PC-9 (cell line): Measurements from ENCODE around the gene SMOC2. TPM values are rescaled to one million over a fixed set of nuclear protein-coding genes. Genes with fewer than 3 reads are reported as not detected.

Source experiments
- BruUV-seq: library from RNA; stranded (reverse); fragments of 400-500 nt; replicated peaks from 2 replicates; lab custom pipeline; 2021; lab: Mats Ljungman, UMichigan
- CTCF ChIA-PET: fragments of 300-600 bp; sonication (Branson Sonifier 250); formaldehyde crosslinking; loops from one replicate; lab custom pipeline; 2022; ENCODE audit warnings: antibody characterized with exemption; lab: Charles Lee
- POLR2A ChIA-PET: fragments of 300-600 bp; sonication (Branson Sonifier 250); formaldehyde crosslinking; loops from one replicate; lab custom pipeline; 2022; ENCODE audit warnings: antibody characterized with exemption; ENCODE audit not compliant: unreplicated experiment; lab: Charles Lee
- DNase-seq, 2 experiments: peaks; one replicate each; pipeline versions ENCODE4 v3.0.0 to v3.0.0-alpha.2; 2015 to 2022; ENCODE audit warnings: mixed read lengths in 1 of 2
- H2AFZ ChIP-seq: fragments of 200-600 bp; sonication (generic); 2 replicates; pipeline ENCODE4 v1.8.1; 2017; ENCODE audit warnings: antibody characterized with exemption
- H3F3A ChIP-seq: fragments of 200-600 bp; sonication (generic); 2 replicates; pipeline ENCODE4 v1.8.1; 2017; ENCODE audit warnings: antibody characterized with exemption, mild to moderate bottlenecking, low read depth; ENCODE audit not compliant: insufficient read depth
- H3K27ac ChIP-seq: fragments of 200-600 bp; sonication (generic); 2 replicates; pipeline ENCODE4 v1.6.1; 2016; ENCODE audit warnings: mixed run types
- H3K27me3 ChIP-seq: fragments of 200-600 bp; sonication (generic); 2 replicates; pipeline ENCODE4 v1.6.1; 2016; ENCODE audit warnings: low read depth, mixed run types; ENCODE audit not compliant: insufficient read depth
- H3K36me3 ChIP-seq: fragments of 200-600 bp; sonication (generic); 2 replicates; pipeline ENCODE4 v1.6.1; 2016; ENCODE audit warnings: low read depth, mixed run types
- H3K4me1 ChIP-seq: fragments of 200-600 bp; sonication (generic); replicated peaks from 2 replicates; pipeline ENCODE4 v1.6.1; 2016; ENCODE audit warnings: mixed run types; ENCODE audit not compliant: insufficient read depth
- H3K4me2 ChIP-seq: fragments of 200-600 bp; sonication (generic); 2 replicates; pipeline ENCODE4 v1.6.1; 2017; ENCODE audit warnings: mixed run types
- H3K4me3 ChIP-seq: fragments of 200-600 bp; sonication (generic); 2 replicates; pipeline ENCODE4 v1.6.1; 2016; ENCODE audit warnings: mixed run types
- H3K79me2 ChIP-seq: fragments of 200-600 bp; sonication (generic); 2 replicates; pipeline ENCODE4 v1.6.1; 2017; ENCODE audit warnings: low read depth, mixed run types
- H3K9me2 ChIP-seq: fragments of 200-600 bp; sonication (generic); 2 replicates; pipeline ENCODE4 v1.8.1; 2017; ENCODE audit warnings: mild to moderate bottlenecking; ENCODE audit not compliant: insufficient read depth
- H3K9me3 ChIP-seq: fragments of 200-600 bp; sonication (generic); 2 replicates; pipeline ENCODE4 v1.8.1; 2016; ENCODE audit warnings: low read depth; ENCODE audit not compliant: insufficient read depth
- H4K20me1 ChIP-seq: fragments of 200-600 bp; sonication (generic); 2 replicates; pipeline ENCODE4 v1.8.1; 2017; ENCODE audit not compliant: insufficient read depth
- EZH2 ChIP-seq: fragments of 200-600 bp; sonication (generic); IDR thresholded peaks from 2 replicates; pipeline ENCODE4 v1.8.0; 2017; ENCODE audit warnings: antibody characterized with exemption, low read depth
- intact Hi-C: fragments of 100-400 bp; cut with micrococcal nuclease; formaldehyde crosslinking; loops from one replicate; pipeline ENCODE4 v1.10.0; 2022; ENCODE audit not compliant: unreplicated experiment
- total RNA-seq: library from RNA; stranded (reverse); gene quantifications from 2 replicates; pipeline ENCODE4 v1.2.3, GENCODE V29; 2021
- TF ChIP-seq, protein P1 (sequence below): fragments of 200-600 bp; sonication (generic); conservative IDR thresholded peaks from 2 replicates; pipeline ENCODE4 v1.6.1; 2017; ENCODE audit warnings: mixed run types, antibody characterized with exemption, mild to moderate bottlenecking, moderate library complexity

Gene SMOC2
- total RNA-seq, 1 experiment from 2014 or later = not detected

DNA sequence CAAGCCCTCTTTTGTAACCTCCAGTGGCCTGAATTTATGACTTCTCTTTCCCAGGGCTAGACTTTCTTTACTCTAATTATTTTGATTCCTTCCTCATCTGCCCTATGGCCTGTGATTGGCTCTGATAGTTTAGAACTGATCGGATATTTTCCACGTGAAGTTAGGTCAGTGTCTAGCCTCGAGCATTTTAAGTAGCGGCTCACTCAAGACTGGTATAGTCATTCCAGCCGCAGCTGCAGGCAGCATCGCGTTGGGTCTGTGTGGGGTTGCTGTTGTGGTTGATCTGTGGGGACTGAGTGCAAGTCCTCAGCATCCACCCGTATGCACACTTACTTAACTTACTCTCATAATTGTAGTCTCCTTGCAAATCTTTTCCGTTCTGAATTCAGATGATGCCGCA, 105.7 kb downstream of the SMOC2 start:
- Histone ChIP-seq H3K27me3 (peaks cover 91% of the 10 kb centered on the region), H3K79me2 (no peaks in the 10 kb centered on the region), H4K20me1 (no peaks in the 10 kb centered on the region), H3F3A (no peaks in the 10 kb centered on the region), H3K4me1 (no peaks in the 10 kb centered on the region), H3K4me2 (no peak overlapping the region), H2AFZ (no peak overlapping the region), H3K9me2 (no peaks in the 10 kb centered on the region), H3K36me3 (no peaks in the 10 kb centered on the region), H3K4me3 (no peak overlapping the region), H3K9me3 (no peaks in the 10 kb centered on the region; the same call in 1 of the 2 replicates), H3K27ac (no peak overlapping the region)
- no peak for TF ChIP-seq EZH2
- POLR2A ChIA-PET = no interaction called here
- no peak for DNase-seq
- no TSS peak for BruUV-seq
- intact Hi-C loops = no loop called here
- CTCF ChIA-PET = no interaction called here

- Histone ChIP-seq H3K9me2 (no peaks in the 10 kb centered on the region), H2AFZ (no peak overlapping the region), H4K20me1 (no peaks in the 10 kb centered on the region), H3K79me2 (no peaks in the 10 kb centered on the region), H3K27me3 (peaks cover 82% of the 10 kb centered on the region), H3K4me2 (no peak overlapping the region), H3K27ac (no peak overlapping the region), H3K4me1 (no peaks in the 10 kb centered on the region), H3F3A (no peaks in the 10 kb centered on the region), H3K36me3 (no peaks in the 10 kb centered on the region), H3K9me3 (no peaks in the 10 kb centered on the region; the same call in 1 of the 2 replicates), H3K4me3 (no peak overlapping the region)
- DNase-seq = no peak
- no TSS peak for BruUV-seq
- ChIA-PET POLR2A (interaction anchor here (0.6 kb wide), 1 partner anchor 622 kb away, joined by 4 read pairs; no protein-coding TSS in a partner anchor), CTCF (no interaction called here)
- TF ChIP-seq, protein P1, sequence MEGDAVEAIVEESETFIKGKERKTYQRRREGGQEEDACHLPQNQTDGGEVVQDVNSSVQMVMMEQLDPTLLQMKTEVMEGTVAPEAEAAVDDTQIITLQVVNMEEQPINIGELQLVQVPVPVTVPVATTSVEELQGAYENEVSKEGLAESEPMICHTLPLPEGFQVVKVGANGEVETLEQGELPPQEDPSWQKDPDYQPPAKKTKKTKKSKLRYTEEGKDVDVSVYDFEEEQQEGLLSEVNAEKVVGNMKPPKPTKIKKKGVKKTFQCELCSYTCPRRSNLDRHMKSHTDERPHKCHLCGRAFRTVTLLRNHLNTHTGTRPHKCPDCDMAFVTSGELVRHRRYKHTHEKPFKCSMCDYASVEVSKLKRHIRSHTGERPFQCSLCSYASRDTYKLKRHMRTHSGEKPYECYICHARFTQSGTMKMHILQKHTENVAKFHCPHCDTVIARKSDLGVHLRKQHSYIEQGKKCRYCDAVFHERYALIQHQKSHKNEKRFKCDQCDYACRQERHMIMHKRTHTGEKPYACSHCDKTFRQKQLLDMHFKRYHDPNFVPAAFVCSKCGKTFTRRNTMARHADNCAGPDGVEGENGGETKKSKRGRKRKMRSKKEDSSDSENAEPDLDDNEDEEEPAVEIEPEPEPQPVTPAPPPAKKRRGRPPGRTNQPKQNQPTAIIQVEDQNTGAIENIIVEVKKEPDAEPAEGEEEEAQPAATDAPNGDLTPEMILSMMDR = no peak
- no peak for TF ChIP-seq EZH2
- intact Hi-C loops = no loop called here
These were observed 109.3 kb downstream of the SMOC2 start for GRCh38 chr6:168550326-168550725.

- no peak for DNase-seq
- Histone ChIP-seq H3K4me2 (no peak overlapping the region), H3K27me3 (peaks cover 65% of the 10 kb centered on the region), H3K27ac (no peak overlapping the region), H3F3A (no peaks in the 10 kb centered on the region), H3K4me3 (no peak overlapping the region), H3K9me3 (no peaks in the 10 kb centered on the region; the same call in 1 of the 2 replicates), H3K36me3 (no peaks in the 10 kb centered on the region), H2AFZ (no peak overlapping the region; the same call in 1 of the 2 replicates), H3K9me2 (no peaks in the 10 kb centered on the region), H4K20me1 (no peaks in the 10 kb centered on the region), H3K79me2 (no peaks in the 10 kb centered on the region), H3K4me1 (no peaks in the 10 kb centered on the region)
- intact Hi-C loops = no loop called here
- ChIA-PET POLR2A (no interaction called here), CTCF (no interaction called here)
- no peak for TF ChIP-seq EZH2
- TF ChIP-seq, protein P1 = no peak
- BruUV-seq = no TSS peak
These were observed 113.5 kb downstream of the SMOC2 start for GRCh38 chr6:168554472-168554871.
